Naive B cell (primary cell): ENCODE measurements around the gene STAT5B. TPM values are rescaled to one million over a fixed set of nuclear protein-coding genes. Genes with fewer than 3 reads are reported as not detected.
A peak's percentile ranks its signal among the peaks of the same experiment; 100 is the strongest.
"Not testable (repeated sequence)": the region's sequence is repeated elsewhere in the genome, so short reads cannot be mapped to it uniquely, and the experiment has no call there.

ENCODE experiments used
- ATAC-seq, 2 donors: fragments of 150-1000 bp; cut with Tn5 transposase; 2 replicates each; pipeline ENCODE4 v1.10.0; 2021; ENCODE audit warnings: low read depth in 2 of 2, mild to moderate bottlenecking in 2 of 2, moderate library complexity in 2 of 2
- DNase-seq: peaks from one replicate; pipeline ENCODE4 v3.0.0; 2022
- H3K27ac Mint-ChIP-seq, 6 donors: one replicate each; pipeline ENCODE4 v1.8.0; 2020 to 2022; ENCODE audit warnings: mild to moderate bottlenecking in 6 of 6, mixed read lengths in 6 of 6, moderate library complexity in 5 of 6, inconsistent platforms in 2 of 6
- H3K27me3 Mint-ChIP-seq, 3 donors: one replicate each; pipeline ENCODE4 v1.8.0; 2021 to 2022; ENCODE audit warnings: mixed read lengths in 3 of 3, mild to moderate bottlenecking in 1 of 3
- H3K36me3 Mint-ChIP-seq, 2 donors: one replicate each; pipeline ENCODE4 v1.8.0; 2020 to 2022; ENCODE audit warnings: mixed read lengths in 2 of 2, inconsistent platforms in 1 of 2, mild to moderate bottlenecking in 1 of 2
- H3K4me1 Mint-ChIP-seq, 3 donors: one replicate each; pipeline ENCODE4 v1.8.0; 2020 to 2022; ENCODE audit warnings: mixed read lengths in 3 of 3, inconsistent platforms in 1 of 3, mild to moderate bottlenecking in 1 of 3, moderate library complexity in 1 of 3
- H3K4me3 Mint-ChIP-seq, 8 donors: one replicate each; pipeline ENCODE4 v1.8.0; 2020 to 2022; ENCODE audit warnings: mild to moderate bottlenecking in 8 of 8, mixed read lengths in 8 of 8, moderate library complexity in 8 of 8, inconsistent platforms in 2 of 8
- H3K9me3 Mint-ChIP-seq, 7 donors: one replicate each; pipeline ENCODE4 v1.8.0; 2020 to 2022; ENCODE audit warnings: mixed read lengths in 7 of 7, mild to moderate bottlenecking in 5 of 7, inconsistent platforms in 2 of 7, moderate library complexity in 1 of 7
- polyA plus RNA-seq, 6 donors: library from polyadenylated mRNA; unstranded; fragments of 300-500 nt; fragmentation: Illumina TruSeq; gene quantifications; one replicate each; pipeline ENCODE4 v1.2.3, GENCODE V29; 2021; ENCODE audit warnings: low read depth in 6 of 6

Gene STAT5B
- polyA plus RNA-seq, 6 donors from 2014 or later = 22.8 to 52.6 (median 42.6) TPM

DNA sequence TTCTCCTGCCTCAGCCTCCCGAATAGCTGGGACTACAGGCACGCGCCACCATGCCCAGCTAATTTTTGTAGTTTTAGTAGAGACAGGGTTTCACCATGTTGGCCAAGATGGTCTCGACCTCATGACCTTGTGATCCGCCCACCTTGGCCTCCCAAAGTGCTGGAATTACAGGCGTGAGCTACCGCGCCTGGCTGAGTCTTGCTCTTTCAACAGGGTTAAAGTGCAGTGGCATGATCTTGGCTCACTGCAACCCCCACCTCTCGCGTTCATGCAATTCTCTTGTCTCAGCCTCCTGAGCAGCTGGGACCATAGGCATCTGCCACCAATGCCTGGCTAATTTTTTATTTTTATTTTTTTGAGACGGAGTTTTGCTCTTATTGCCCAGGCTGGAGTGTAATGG lies 31.0 kb downstream of the STAT5B start:
- H3K36me3 Mint-ChIP-seq, ATAC-seq, H3K27ac Mint-ChIP-seq, DNase-seq, H3K9me3 Mint-ChIP-seq, H3K4me3 Mint-ChIP-seq, H3K27me3 Mint-ChIP-seq: not testable (repeated sequence)
- peaks cover 22 to 44% (median 39%) of the 10 kb centered on the region in 3 donors for H3K4me1 Mint-ChIP-seq

GRCh38 chr17:42244116-42244515 lies 32.1 kb downstream of the STAT5B start:
- not testable (repeated sequence) for ATAC-seq, H3K4me3 Mint-ChIP-seq, H3K9me3 Mint-ChIP-seq, H3K27ac Mint-ChIP-seq, H3K27me3 Mint-ChIP-seq, DNase-seq, H3K36me3 Mint-ChIP-seq
- peaks cover 24 to 39% (median 34%) of the 10 kb centered on the region in 3 donors for H3K4me1 Mint-ChIP-seq

- H3K4me3 Mint-ChIP-seq = peak overlapping the region in 1 of 8 donors; percentile 24
- DNase-seq (no peak), ATAC-seq (no peak)
- no peaks in the 10 kb centered on the region for H3K27me3 Mint-ChIP-seq
- H3K4me1 Mint-ChIP-seq = peaks cover 19 to 33% (median 28%) of the 10 kb centered on the region in 3 donors
- peak overlapping the region in 1 of 6 donors; percentile 47 for H3K27ac Mint-ChIP-seq
- no peaks in the 10 kb centered on the region for H3K9me3 Mint-ChIP-seq
- H3K36me3 Mint-ChIP-seq = no peaks in the 10 kb centered on the region
Measured at GRCh38 chr17:42243493-42243982, 32.7 kb downstream of the STAT5B start.

GRCh38 chr17:42241871-42242270 lies 34.3 kb downstream of the STAT5B start:
- Mint-ChIP-seq H3K4me1 (peaks cover 14 to 20% (median 14%) of the 10 kb centered on the region in 3 donors), H3K36me3 (no peaks in the 10 kb centered on the region)

DNA sequence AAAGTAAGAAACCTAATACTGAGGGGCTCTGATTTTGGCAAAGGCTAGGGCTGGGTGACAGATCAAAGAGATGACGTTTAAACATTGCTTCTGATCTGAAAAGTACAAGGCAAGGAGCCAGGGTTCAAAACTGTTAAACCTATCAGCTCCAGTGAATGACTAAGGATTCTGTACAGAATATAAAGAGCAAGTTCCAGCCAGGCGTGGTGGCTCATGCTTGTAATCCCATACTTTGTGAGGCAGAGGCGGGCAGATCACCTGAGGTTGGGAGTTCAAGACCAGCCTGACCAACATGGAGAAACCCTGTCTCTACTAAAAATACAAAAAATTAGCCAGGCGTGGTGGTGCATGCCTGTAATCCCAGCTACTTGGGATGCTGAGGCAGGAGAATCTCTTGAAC lies 35.3 kb downstream of the STAT5B start:
- not testable (repeated sequence) for H3K27ac Mint-ChIP-seq, DNase-seq, H3K9me3 Mint-ChIP-seq, H3K36me3 Mint-ChIP-seq, H3K4me3 Mint-ChIP-seq, ATAC-seq, H3K27me3 Mint-ChIP-seq
- peaks cover 9 to 14% (median 10%) of the 10 kb centered on the region in 3 donors for H3K4me1 Mint-ChIP-seq

More at GRCh38 chr17:42241871-42242270, 34.3 kb downstream of the STAT5B start:
- ATAC-seq (no peak), DNase-seq (no peak)
- Mint-ChIP-seq H3K9me3 (no peaks in the 10 kb centered on the region), H3K27me3 (no peaks in the 10 kb centered on the region), H3K27ac (peak overlapping the region in 1 of 6 donors; percentile 51), H3K4me3 (no peak overlapping the region)

GRCh38 chr17:42240201-42240600 lies 36.0 kb downstream of the STAT5B start:
- H3K27ac Mint-ChIP-seq = no peak overlapping the region
- no peaks in the 10 kb centered on the region for H3K9me3 Mint-ChIP-seq
- ATAC-seq (no peak), DNase-seq (no peak)
- H3K36me3 Mint-ChIP-seq = no peaks in the 10 kb centered on the region
- H3K27me3 Mint-ChIP-seq = no peaks in the 10 kb centered on the region
- no peak overlapping the region for H3K4me3 Mint-ChIP-seq
- H3K4me1 Mint-ChIP-seq = peaks cover 8 to 14% (median 9%) of the 10 kb centered on the region in 3 donors

GRCh38 chr17:42239576-42239975 lies 36.6 kb downstream of the STAT5B start:
- H3K36me3 Mint-ChIP-seq, H3K27ac Mint-ChIP-seq, DNase-seq, ATAC-seq, H3K9me3 Mint-ChIP-seq, H3K27me3 Mint-ChIP-seq: not testable (repeated sequence)
- Mint-ChIP-seq H3K4me3 (peak overlapping the region in 1 of 8 donors; percentile 47), H3K4me1 (peaks cover 8 to 16% (median 14%) of the 10 kb centered on the region in 3 donors)

- Mint-ChIP-seq H3K9me3 (no peaks in the 10 kb centered on the region), H3K27me3 (no peaks in the 10 kb centered on the region), H3K4me3 (no peak overlapping the region), H3K36me3 (no peaks in the 10 kb centered on the region), H3K27ac (peak overlapping the region in 1 of 6 donors; percentile 48), H3K4me1 (peaks cover 8 to 14% (median 10%) of the 10 kb centered on the region in 3 donors)
- DNase-seq (no peak), ATAC-seq (no peak)
Measured at GRCh38 chr17:42236760-42237159, 39.4 kb downstream of the STAT5B start.

GRCh38 chr17:42233994-42234393 lies 42.2 kb downstream of the STAT5B start:
- H3K4me1 Mint-ChIP-seq = peaks cover 4 to 9% (median 8%) of the 10 kb centered on the region in 3 donors
- no peaks in the 10 kb centered on the region for H3K27me3 Mint-ChIP-seq
- no peak for ATAC-seq
- H3K36me3 Mint-ChIP-seq = no peaks in the 10 kb centered on the region
- H3K27ac Mint-ChIP-seq = peak overlapping the region in 2 of 6 donors; percentile 24 to 33
- DNase-seq = no peak
- H3K4me3 Mint-ChIP-seq = no peak overlapping the region
- no peaks in the 10 kb centered on the region for H3K9me3 Mint-ChIP-seq

DNA sequence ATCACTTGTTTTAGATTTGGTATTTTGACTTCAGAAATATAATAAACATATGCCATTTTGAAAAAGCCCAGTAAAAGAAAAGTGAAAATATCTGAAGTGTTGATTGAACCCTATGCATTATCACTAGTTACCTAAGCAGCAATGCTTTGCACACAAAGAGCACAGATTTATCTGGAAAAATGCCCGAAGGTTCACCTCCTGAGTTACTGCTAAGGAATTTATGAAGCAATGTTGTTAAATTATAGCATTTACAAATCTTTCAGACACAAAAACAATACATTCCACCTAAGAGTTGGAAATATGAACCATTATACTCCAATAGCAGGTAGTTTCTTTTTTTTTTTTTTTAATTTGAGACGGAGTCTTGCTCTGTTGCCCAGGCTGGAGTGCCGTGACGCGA lies 43.0 kb downstream of the STAT5B start:
- H3K4me1 Mint-ChIP-seq = peaks cover 4 to 9% (median 8%) of the 10 kb centered on the region in 3 donors
- H3K27ac Mint-ChIP-seq = no peak overlapping the region
- H3K36me3 Mint-ChIP-seq = no peaks in the 10 kb centered on the region

DNA sequence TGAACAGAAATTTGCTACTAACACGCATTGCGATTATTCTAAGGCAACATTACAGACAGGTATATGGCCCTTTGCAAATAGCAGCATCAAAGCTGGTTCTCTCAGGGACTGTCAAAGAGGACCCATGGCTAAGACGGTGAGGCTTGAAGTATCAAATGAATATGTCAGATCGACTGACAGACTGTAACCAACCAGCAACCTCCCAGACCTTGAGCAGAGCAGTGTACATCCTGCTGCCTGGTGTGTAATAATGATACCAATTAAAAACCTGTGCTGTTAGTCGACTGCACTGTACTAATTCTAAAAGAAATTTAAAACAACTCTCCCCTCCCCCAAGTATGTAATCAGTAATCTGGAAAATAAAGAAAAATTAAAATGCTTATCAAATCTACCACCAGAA lies 46.0 kb downstream of the STAT5B start:
- no peak overlapping the region for H3K27ac Mint-ChIP-seq
- no peak overlapping the region for H3K4me3 Mint-ChIP-seq
- no peak for ATAC-seq
- H3K27me3 Mint-ChIP-seq = no peaks in the 10 kb centered on the region
- no peaks in the 10 kb centered on the region for H3K9me3 Mint-ChIP-seq
- no peak for DNase-seq
- H3K36me3 Mint-ChIP-seq = no peaks in the 10 kb centered on the region
- peaks cover 0 to 8% (median 6%) of the 10 kb centered on the region in 3 donors for H3K4me1 Mint-ChIP-seq

More for the DNA sequence above, 43.0 kb downstream of the STAT5B start:
- no peaks in the 10 kb centered on the region for H3K9me3 Mint-ChIP-seq
- DNase-seq (no peak), ATAC-seq (no peak)
- no peaks in the 10 kb centered on the region for H3K27me3 Mint-ChIP-seq
- H3K4me3 Mint-ChIP-seq = no peak overlapping the region

- peaks cover 0 to 2% (median 0%) of the 10 kb centered on the region in 3 donors for H3K4me1 Mint-ChIP-seq
- ATAC-seq (no peak), DNase-seq (no peak)
- H3K36me3 Mint-ChIP-seq = no peaks in the 10 kb centered on the region
- H3K9me3 Mint-ChIP-seq = no peaks in the 10 kb centered on the region
- peak overlapping the region in 1 of 6 donors; percentile 26 for H3K27ac Mint-ChIP-seq
- H3K27me3 Mint-ChIP-seq = no peaks in the 10 kb centered on the region
- no peak overlapping the region for H3K4me3 Mint-ChIP-seq
Measured at GRCh38 chr17:42227849-42228700, 48.1 kb downstream of the STAT5B start.

DNA sequence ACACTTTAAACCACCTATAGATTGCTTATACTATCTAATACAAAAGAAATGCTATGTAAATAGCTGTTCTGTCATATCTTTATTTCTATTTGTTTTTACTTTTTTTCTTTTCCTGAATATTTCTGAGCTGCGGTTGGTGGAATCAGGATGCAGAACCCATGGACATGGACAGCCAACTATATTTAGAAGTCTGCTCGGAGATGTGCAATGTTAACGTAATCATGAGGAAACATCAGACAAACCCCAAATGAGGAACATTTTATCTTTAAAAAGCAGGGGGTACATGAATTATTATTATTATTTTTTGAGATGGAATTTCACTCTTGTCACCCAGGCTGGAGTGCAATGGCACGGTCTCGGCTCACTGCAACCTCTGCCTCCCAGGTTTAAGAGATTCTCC lies 50.5 kb downstream of the STAT5B start:
- Mint-ChIP-seq H3K27me3 (no peaks in the 10 kb centered on the region), H3K36me3 (peaks cover 0 to 8% of the 10 kb centered on the region in 2 donors), H3K4me1 (peaks cover 6 to 8% (median 7%) of the 10 kb centered on the region in 3 donors), H3K27ac (peak overlapping the region in 1 of 6 donors; percentile 11), H3K9me3 (no peaks in the 10 kb centered on the region), H3K4me3 (no peak overlapping the region)
- ATAC-seq (no peak), DNase-seq (no peak)

DNA sequence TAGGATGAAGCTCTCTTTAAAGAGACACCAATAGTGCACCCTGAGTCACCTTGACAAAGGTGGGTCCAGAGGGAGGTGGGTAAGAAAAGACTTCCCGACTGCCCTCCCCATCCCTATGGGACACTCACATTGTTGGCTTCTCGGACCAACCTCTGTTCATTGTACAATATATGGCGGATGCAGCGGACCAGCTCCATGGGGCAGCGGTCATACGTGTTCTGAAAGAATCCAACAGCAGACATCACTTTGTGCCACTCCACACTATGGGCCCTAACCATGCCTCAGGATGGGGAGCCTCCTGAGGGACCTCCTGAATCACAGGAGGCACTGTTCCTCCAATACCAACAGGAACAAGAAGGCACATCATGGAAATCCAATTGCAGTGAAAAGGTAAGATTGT lies 51.5 kb downstream of the STAT5B start:
- DNase-seq = no peak
- peaks cover 0 to 8% of the 10 kb centered on the region in 2 donors for H3K36me3 Mint-ChIP-seq
- H3K9me3 Mint-ChIP-seq = no peaks in the 10 kb centered on the region
- ATAC-seq = no peak
- H3K4me1 Mint-ChIP-seq = peaks cover 5 to 8% (median 6%) of the 10 kb centered on the region in 3 donors
- peak overlapping the region in 1 of 6 donors; percentile 79 for H3K27ac Mint-ChIP-seq
- no peaks in the 10 kb centered on the region for H3K27me3 Mint-ChIP-seq
- H3K4me3 Mint-ChIP-seq = no peak overlapping the region
